SU-DHL-6 (cell line): Measurements from ENCODE around the gene ARHGAP26.

Experiments
- EZH2phosphoT487 ChIP-seq: fragments of 200-600 bp; sonication (generic), shearing (Covaris generic); conservative IDR thresholded peaks from 2 replicates; pipeline ENCODE4 v1.6.1; 2018; ENCODE audit warnings: mild to moderate bottlenecking, antibody characterized with exemption, low read length, moderate library complexity, mixed read lengths
- TF ChIP-seq, protein P1 (sequence below): fragments of 200-600 bp; sonication (generic); IDR thresholded peaks from one replicate; pipeline ENCODE4 v1.5.1; 2017; ENCODE audit warnings: antibody characterized with exemption, mild to moderate bottlenecking, low read length, moderate library complexity; ENCODE audit not compliant: insufficient read depth, poor library complexity, severe bottlenecking

DNA sequence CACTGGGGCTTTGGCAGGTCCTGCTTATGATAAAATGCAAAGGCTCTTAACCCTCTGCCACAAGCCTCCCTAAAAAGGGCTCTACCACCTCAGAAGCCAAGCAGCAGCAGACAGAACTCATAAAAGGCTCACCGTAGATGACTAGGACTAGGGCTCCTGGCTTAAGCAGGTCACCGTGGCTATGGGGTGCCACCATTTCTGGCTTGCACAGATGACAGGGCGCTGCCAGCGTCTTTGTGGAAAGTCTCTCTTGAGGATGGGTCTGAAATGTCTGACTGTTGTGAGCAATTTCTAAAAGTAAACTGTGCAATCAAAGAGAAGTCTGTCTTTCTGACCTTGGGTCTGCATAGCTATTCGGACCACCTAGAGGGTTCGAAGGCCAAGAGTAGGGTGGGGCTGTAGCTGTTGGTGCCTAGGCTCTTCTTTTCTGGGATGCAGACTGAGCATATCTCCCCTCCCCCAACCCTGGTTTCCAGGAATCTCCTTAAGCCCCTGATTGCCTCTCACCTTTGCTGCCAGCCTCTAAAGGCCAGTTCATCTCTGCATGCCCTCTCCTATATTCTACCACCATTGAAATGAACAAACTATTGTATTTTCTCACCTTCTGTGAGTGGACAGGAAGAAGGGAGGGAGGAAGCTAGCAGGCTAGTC lies 307.4 kb downstream of the ARHGAP26 start:
- no peak for TF ChIP-seq EZH2phosphoT487
- TF ChIP-seq, protein P1, sequence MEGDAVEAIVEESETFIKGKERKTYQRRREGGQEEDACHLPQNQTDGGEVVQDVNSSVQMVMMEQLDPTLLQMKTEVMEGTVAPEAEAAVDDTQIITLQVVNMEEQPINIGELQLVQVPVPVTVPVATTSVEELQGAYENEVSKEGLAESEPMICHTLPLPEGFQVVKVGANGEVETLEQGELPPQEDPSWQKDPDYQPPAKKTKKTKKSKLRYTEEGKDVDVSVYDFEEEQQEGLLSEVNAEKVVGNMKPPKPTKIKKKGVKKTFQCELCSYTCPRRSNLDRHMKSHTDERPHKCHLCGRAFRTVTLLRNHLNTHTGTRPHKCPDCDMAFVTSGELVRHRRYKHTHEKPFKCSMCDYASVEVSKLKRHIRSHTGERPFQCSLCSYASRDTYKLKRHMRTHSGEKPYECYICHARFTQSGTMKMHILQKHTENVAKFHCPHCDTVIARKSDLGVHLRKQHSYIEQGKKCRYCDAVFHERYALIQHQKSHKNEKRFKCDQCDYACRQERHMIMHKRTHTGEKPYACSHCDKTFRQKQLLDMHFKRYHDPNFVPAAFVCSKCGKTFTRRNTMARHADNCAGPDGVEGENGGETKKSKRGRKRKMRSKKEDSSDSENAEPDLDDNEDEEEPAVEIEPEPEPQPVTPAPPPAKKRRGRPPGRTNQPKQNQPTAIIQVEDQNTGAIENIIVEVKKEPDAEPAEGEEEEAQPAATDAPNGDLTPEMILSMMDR = no peak
